Right lobe of liver (tissue), 4 donors: ENCODE measurements around the gene EHMT2.

Experiments
- CTCF ChIP-seq, 4 donors: fragments of 200-600 bp in 3 of 4; fragments of 450-650 bp in 1 of 4; IDR thresholded peaks; one replicate each; pipeline versions ENCODE4 v1.5.1 to v1.8.0; 2016 to 2022; ENCODE audit warnings: antibody characterized with exemption in 4 of 4, mild to moderate bottlenecking in 2 of 4
- POLR2A ChIP-seq: fragments of 450-650 bp; IDR thresholded peaks from one replicate; pipeline ENCODE4 v1.6.1; 2017; ENCODE audit warnings: antibody characterized with exemption, mild to moderate bottlenecking
- donor health status: DM: no; HTN: no; CAD: no.
- donor health status: DM: no; HTN: no; CAD: no.
- donor health status: DM: no; HTN: yes; CAD: no.

GRCh38 chr6:31896856-31897611 is 464 bp downstream of the EHMT2 start:
- no peak for TF ChIP-seq CTCF (IDR thresholded peaks at IDR 0.05)
- no peak for TF ChIP-seq POLR2A
